Measurements from ENCODE around the gene CFAP299.
"Not testable (repeated sequence)": the region's sequence is repeated elsewhere in the genome, so short reads cannot be mapped to it uniquely, and the experiment has no call there.

The CFAP299 gene

GRCh38 chr4:80614319-80614718, 278.8 kb downstream of the CFAP299 start:
- no peak overlapping the region for H3K4me3 ChIP-seq (ENCODE audit: low read depth, low read length)
- no peak for TF ChIP-seq CTCF (IDR thresholded peaks at IDR 0.05; ENCODE audit: borderline replicate concordance, insufficient read depth, low read depth, low read length)

GRCh38 chr4:80615099-80615498, 279.6 kb downstream of the CFAP299 start:
- H3K4me3 ChIP-seq (ENCODE audit: low read depth, low read length) = no peak overlapping the region
- TF ChIP-seq CTCF (IDR thresholded peaks at IDR 0.05; ENCODE audit: borderline replicate concordance, insufficient read depth, low read depth, low read length) = no peak

- H3K4me3 ChIP-seq (ENCODE audit: low read depth, low read length) = no peak overlapping the region
- no peak for TF ChIP-seq CTCF (IDR thresholded peaks at IDR 0.05; ENCODE audit: borderline replicate concordance, insufficient read depth, low read depth, low read length)
These were observed 283.6 kb downstream of the CFAP299 start for GRCh38 chr4:80619070-80619674.

- TF ChIP-seq CTCF (IDR thresholded peaks at IDR 0.05; ENCODE audit: borderline replicate concordance, insufficient read depth, low read depth, low read length) = no peak
- H3K4me3 ChIP-seq (ENCODE audit: low read depth, low read length) = no peak overlapping the region
These were observed 296.3 kb downstream of the CFAP299 start for GRCh38 chr4:80631861-80632260.

- no peak overlapping the region for H3K4me3 ChIP-seq (ENCODE audit: low read depth, low read length)
- TF ChIP-seq CTCF (IDR thresholded peaks at IDR 0.05; ENCODE audit: borderline replicate concordance, insufficient read depth, low read depth, low read length) = no peak
These were observed 301.7 kb downstream of the CFAP299 start for GRCh38 chr4:80637190-80637589.

- no peak for TF ChIP-seq CTCF (IDR thresholded peaks at IDR 0.05; ENCODE audit: borderline replicate concordance, insufficient read depth, low read depth, low read length)
- no peak overlapping the region for H3K4me3 ChIP-seq (ENCODE audit: low read depth, low read length)
These were observed 310.5 kb downstream of the CFAP299 start for GRCh38 chr4:80646061-80646460.

GRCh38 chr4:80655662-80656061, 320.1 kb downstream of the CFAP299 start:
- no peak for TF ChIP-seq CTCF (IDR thresholded peaks at IDR 0.05; ENCODE audit: borderline replicate concordance, insufficient read depth, low read depth, low read length)
- H3K4me3 ChIP-seq (ENCODE audit: low read depth, low read length) = no peak overlapping the region

GRCh38 chr4:80670118-80670517, 334.6 kb downstream of the CFAP299 start:
- not testable (repeated sequence) for H3K4me3 ChIP-seq (ENCODE audit: low read depth, low read length)
